ENCODE data around the gene FAM107A.

Gene FAM107A

GRCh38 chr3:58577269-58577821, at the start of gene FAM107A:
Gene FAM107A, minus strand, starts transcription at chr3:58577391. Its CDS starts 7,531 bp downstream, at chr3:58569860.
- no peak for DNase-seq

GRCh38 chr3:58625196-58625824, 48.1 kb upstream of the FAM107A start:
- DNase-seq, result no peak

- DNase-seq, result no peak
Measured at GRCh38 chr3:58624550-58624949, 47.4 kb upstream of the FAM107A start.

- no peak for DNase-seq
Measured at GRCh38 chr3:58623961-58624360, 46.8 kb upstream of the FAM107A start.

GRCh38 chr3:58623478-58623877, 46.3 kb upstream of the FAM107A start:
- no peak for DNase-seq

GRCh38 chr3:58622892-58623291, 45.7 kb upstream of the FAM107A start:
- DNase-seq, result no peak

- DNase-seq, result no peak
Measured at GRCh38 chr3:58622436-58622835, 45.2 kb upstream of the FAM107A start.

- no peak for DNase-seq
Measured at GRCh38 chr3:58621086-58621830, 44.1 kb upstream of the FAM107A start.

- DNase-seq, result no peak
Measured at GRCh38 chr3:58620421-58620820, 43.2 kb upstream of the FAM107A start.

GRCh38 chr3:58617338-58617761, 40.2 kb upstream of the FAM107A start:
- DNase-seq, result no peak

GRCh38 chr3:58613236-58614132, 36.3 kb upstream of the FAM107A start:
- DNase-seq, result no peak

- DNase-seq, result no peak
Measured at GRCh38 chr3:58612830-58613229, 35.6 kb upstream of the FAM107A start.

GRCh38 chr3:58609990-58610389, 32.8 kb upstream of the FAM107A start:
- no peak for DNase-seq

GRCh38 chr3:58608648-58609047, 31.5 kb upstream of the FAM107A start:
- DNase-seq, result no peak

- no peak for DNase-seq
Measured at GRCh38 chr3:58607816-58608215, 30.6 kb upstream of the FAM107A start.

GRCh38 chr3:58606693-58607092, 29.5 kb upstream of the FAM107A start:
- DNase-seq, result no peak

- no peak for DNase-seq
Measured at GRCh38 chr3:58604031-58604430, 26.8 kb upstream of the FAM107A start.

- no peak for DNase-seq
Measured at GRCh38 chr3:58603606-58604005, 26.4 kb upstream of the FAM107A start.

GRCh38 chr3:58597770-58598310, 20.6 kb upstream of the FAM107A start:
- no peak for DNase-seq

- DNase-seq, result no peak
Measured at GRCh38 chr3:58596834-58597518, 19.8 kb upstream of the FAM107A start.

GRCh38 chr3:58594117-58594516, 16.9 kb upstream of the FAM107A start:
- DNase-seq, result no peak
